Endothelial cell of umbilical vein (primary cell): ENCODE data around the gene ZBTB7B.

Experiments
- EZH2 ChIP-seq: IDR thresholded peaks from 2 replicates; pipeline ENCODE4 v1.6.1; 2012; ENCODE audit warnings: borderline replicate concordance, low read depth, mild to moderate bottlenecking, moderate library complexity, low read length, inconsistent platforms; ENCODE audit not compliant: severe bottlenecking
- POLR2A ChIP-seq: IDR thresholded peaks from 2 replicates; pipeline ENCODE4 v1.6.1; 2012; ENCODE audit warnings: low read depth, mild to moderate bottlenecking, control low read depth, low read length
- TF ChIP-seq, protein P1 (sequence below), 2 donors: IDR thresholded peaks; 1 replicate in 1 of 2; 2 replicates in 1 of 2; pipeline ENCODE4 v1.5.1; 2011; ENCODE audit warnings: low read length in 2 of 2, mild to moderate bottlenecking in 2 of 2, moderate library complexity in 2 of 2, control low read depth in 1 of 2, inconsistent platforms in 1 of 2, low read depth in 1 of 2; ENCODE audit not compliant: insufficient read depth in 1 of 2; ENCODE audit errors: extremely low read depth in 1 of 2

DNA sequence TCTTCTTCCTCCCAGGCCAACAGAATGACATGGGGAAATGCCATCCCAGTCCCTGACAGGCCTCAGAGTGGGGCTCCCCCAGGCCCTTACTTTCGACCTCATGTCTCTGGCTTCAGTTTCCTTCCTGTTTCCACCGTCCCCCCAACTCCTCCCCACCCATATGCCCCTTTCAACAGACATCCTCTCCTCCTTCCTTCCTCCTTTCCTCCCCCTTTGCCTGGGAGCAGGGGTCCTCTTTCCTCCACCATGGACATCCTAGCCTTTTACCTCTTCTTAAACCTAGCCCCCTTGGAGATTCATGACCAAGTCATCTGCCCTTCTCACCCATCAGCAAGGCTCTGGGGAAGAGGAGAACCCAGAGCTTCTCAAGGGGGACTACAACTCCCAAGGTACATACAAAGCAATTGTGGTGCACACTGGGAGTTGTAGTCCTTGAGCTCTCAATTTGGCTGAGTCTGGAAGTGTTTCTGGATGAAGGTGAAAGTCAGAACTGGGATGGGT is 4.0 kb downstream of the ZBTB7B start:
- TF ChIP-seq EZH2 (no peak), POLR2A (no peak)
- TF ChIP-seq, protein P1, sequence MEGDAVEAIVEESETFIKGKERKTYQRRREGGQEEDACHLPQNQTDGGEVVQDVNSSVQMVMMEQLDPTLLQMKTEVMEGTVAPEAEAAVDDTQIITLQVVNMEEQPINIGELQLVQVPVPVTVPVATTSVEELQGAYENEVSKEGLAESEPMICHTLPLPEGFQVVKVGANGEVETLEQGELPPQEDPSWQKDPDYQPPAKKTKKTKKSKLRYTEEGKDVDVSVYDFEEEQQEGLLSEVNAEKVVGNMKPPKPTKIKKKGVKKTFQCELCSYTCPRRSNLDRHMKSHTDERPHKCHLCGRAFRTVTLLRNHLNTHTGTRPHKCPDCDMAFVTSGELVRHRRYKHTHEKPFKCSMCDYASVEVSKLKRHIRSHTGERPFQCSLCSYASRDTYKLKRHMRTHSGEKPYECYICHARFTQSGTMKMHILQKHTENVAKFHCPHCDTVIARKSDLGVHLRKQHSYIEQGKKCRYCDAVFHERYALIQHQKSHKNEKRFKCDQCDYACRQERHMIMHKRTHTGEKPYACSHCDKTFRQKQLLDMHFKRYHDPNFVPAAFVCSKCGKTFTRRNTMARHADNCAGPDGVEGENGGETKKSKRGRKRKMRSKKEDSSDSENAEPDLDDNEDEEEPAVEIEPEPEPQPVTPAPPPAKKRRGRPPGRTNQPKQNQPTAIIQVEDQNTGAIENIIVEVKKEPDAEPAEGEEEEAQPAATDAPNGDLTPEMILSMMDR (IDR thresholded peaks at IDR 0.05; ENCODE audit: extremely low read depth in 1 of 2, insufficient read depth in 1 of 2, low read depth in 1 of 2, low read length in 2 of 2), result no peak
